NK-92 treated with Interleukin-12 subunit alpha and Interleukin-12 subunit beta, amount 100 ng/mL, for 24 hours (cell line): ENCODE results near the gene HECTD2.
"Not testable (repeated sequence)": the region's sequence is repeated elsewhere in the genome, so short reads cannot be mapped to it uniquely, and the experiment has no call there.

Source experiments
- DNase-seq: peaks from one replicate; lab custom pipeline; 2025; lab: John Stamatoyannopoulos, UW

HECTD2 gene

GRCh38 chr10:91409869-91410637 lies at the start of gene HECTD2:
HECTD2 (plus strand) TSS chr10:91410344; CDS start chr10:91410439, 95 bp downstream.
- peak; percentile 42 for DNase-seq

GRCh38 chr10:91360461-91360860 lies 49.7 kb upstream of the HECTD2 start:
- DNase-seq: no peak

GRCh38 chr10:91365519-91365918 lies 44.6 kb upstream of the HECTD2 start:
- DNase-seq: not testable (repeated sequence)

- no peak for DNase-seq
Measured at GRCh38 chr10:91366704-91367103, 43.4 kb upstream of the HECTD2 start.

- DNase-seq: no peak
Measured at GRCh38 chr10:91367127-91367531, 43.0 kb upstream of the HECTD2 start.

- DNase-seq: no peak
Measured at GRCh38 chr10:91367558-91367957, 42.6 kb upstream of the HECTD2 start.

GRCh38 chr10:91369978-91370589 lies 40.1 kb upstream of the HECTD2 start:
- not testable (repeated sequence) for DNase-seq

GRCh38 chr10:91374052-91374451 lies 36.1 kb upstream of the HECTD2 start:
- no peak for DNase-seq

GRCh38 chr10:91378061-91378460 lies 32.1 kb upstream of the HECTD2 start:
- no peak for DNase-seq

- DNase-seq: no peak
Measured at GRCh38 chr10:91380873-91381256, 29.3 kb upstream of the HECTD2 start.

GRCh38 chr10:91381257-91381891 lies 28.8 kb upstream of the HECTD2 start:
- DNase-seq: no peak

- DNase-seq: no peak
Measured at GRCh38 chr10:91385306-91386085, 24.6 kb upstream of the HECTD2 start.

- no peak for DNase-seq
Measured at GRCh38 chr10:91389636-91390512, 20.3 kb upstream of the HECTD2 start.

GRCh38 chr10:91390513-91390825 lies 19.7 kb upstream of the HECTD2 start:
- not testable (repeated sequence) for DNase-seq

- no peak for DNase-seq
Measured at GRCh38 chr10:91391920-91392319, 18.2 kb upstream of the HECTD2 start.

GRCh38 chr10:91406322-91406721 lies 3.8 kb upstream of the HECTD2 start:
- DNase-seq: no peak

- peak; percentile 30 for DNase-seq
Measured at GRCh38 chr10:91409069-91409868, 875 bp upstream of the HECTD2 start.

- no peak for DNase-seq
Measured at GRCh38 chr10:91410638-91411371, 661 bp downstream of the HECTD2 start.

- DNase-seq: no peak
Measured at GRCh38 chr10:91411621-91412020, 1.5 kb downstream of the HECTD2 start.
